A673 (cell line): ENCODE results near the gene BCAR3. TPM values are rescaled to one million over a fixed set of nuclear protein-coding genes. Genes with fewer than 3 reads are reported as not detected.

ENCODE experiments used
- BruUV-seq: library from RNA; stranded (reverse); fragments of 400-500 nt; replicated peaks from 2 replicates; lab custom pipeline; 2021; lab: Mats Ljungman, UMichigan
- CTCF ChIA-PET: fragments of 300-600 bp; sonication (Branson Sonifier 250); formaldehyde crosslinking; loops from one replicate; lab custom pipeline; 2022; ENCODE audit warnings: antibody characterized with exemption; lab: Charles Lee
- POLR2A ChIA-PET: fragments of 300-600 bp; sonication (Branson Sonifier 250); formaldehyde crosslinking; loops from one replicate; lab custom pipeline; 2022; ENCODE audit warnings: antibody characterized with exemption; ENCODE audit not compliant: low non-redundant PET; lab: Charles Lee
- DNase-seq: peaks from one replicate; pipeline ENCODE4 v3.0.0-alpha.2; 2015; ENCODE audit warnings: low spot score
- H3K27ac ChIP-seq: fragments of 200-600 bp; sonication (generic); 2 replicates; pipeline ENCODE4 v1.5.1; 2016; ENCODE audit warnings: mixed run types, low read depth, mild to moderate bottlenecking, mixed read lengths, antibody characterized with exemption, low read length; ENCODE audit not compliant: poor library complexity, severe bottlenecking
- H3K27me3 ChIP-seq: fragments of 200-600 bp; sonication (generic); replicated peaks from 2 replicates; pipeline ENCODE4 v1.6.1; 2017; ENCODE audit warnings: mixed run types, low read depth, mild to moderate bottlenecking, mixed read lengths, antibody characterized with exemption, low read length; ENCODE audit not compliant: insufficient read depth, poor library complexity
- H3K36me3 ChIP-seq: fragments of 200-600 bp; sonication (generic); 2 replicates; pipeline ENCODE4 v1.6.1; 2016; ENCODE audit warnings: mixed run types, mild to moderate bottlenecking, mixed read lengths, antibody characterized with exemption, low read length; ENCODE audit not compliant: insufficient read depth, poor library complexity, severe bottlenecking
- H3K4me1 ChIP-seq: fragments of 200-600 bp; sonication (generic); 2 replicates; pipeline ENCODE4 v1.6.1; 2017; ENCODE audit warnings: mixed run types, mild to moderate bottlenecking, mixed read lengths, antibody characterized with exemption, low read length; ENCODE audit not compliant: insufficient read depth, poor library complexity, severe bottlenecking
- H3K4me3 ChIP-seq: fragments of 200-600 bp; sonication (generic); 2 replicates; pipeline ENCODE4 v1.5.1; 2016; ENCODE audit warnings: low read depth, mixed run types, mild to moderate bottlenecking, mixed read lengths, low read length; ENCODE audit not compliant: poor library complexity, severe bottlenecking
- H3K9me3 ChIP-seq: fragments of 200-600 bp; sonication (generic); 2 replicates; pipeline ENCODE4 v1.6.1; 2016; ENCODE audit warnings: mixed run types, low read depth, mild to moderate bottlenecking, mixed read lengths, antibody characterized with exemption, low read length; ENCODE audit not compliant: poor library complexity, severe bottlenecking
- EZH2 ChIP-seq: fragments of 200-600 bp; sonication (generic); IDR thresholded peaks from 2 replicates; pipeline ENCODE4 v1.6.1; 2017; ENCODE audit warnings: borderline replicate concordance, low read depth, mild to moderate bottlenecking, mixed read lengths, antibody characterized with exemption, low read length; ENCODE audit not compliant: poor library complexity, severe bottlenecking
- intact Hi-C: fragments of 100-400 bp; cut with micrococcal nuclease; formaldehyde crosslinking; loops from one replicate; pipeline ENCODE4 v1.10.0; 2022; ENCODE audit not compliant: unreplicated experiment
- total RNA-seq: library from RNA; stranded (reverse); gene quantifications from 2 replicates; pipeline ENCODE4 v1.2.3, GENCODE V29; 2021
- TF ChIP-seq, protein P1 (sequence below): fragments of 300-800, 200-600 bp; sonication (generic); conservative IDR thresholded peaks from 2 replicates; pipeline ENCODE4 v1.5.1; 2017; ENCODE audit warnings: low read depth, mild to moderate bottlenecking, antibody characterized with exemption, low read length, moderate library complexity, mixed read lengths

BCAR3 gene
- total RNA-seq, 1 experiment from 2014 or later, result 0.90 TPM

DNA sequence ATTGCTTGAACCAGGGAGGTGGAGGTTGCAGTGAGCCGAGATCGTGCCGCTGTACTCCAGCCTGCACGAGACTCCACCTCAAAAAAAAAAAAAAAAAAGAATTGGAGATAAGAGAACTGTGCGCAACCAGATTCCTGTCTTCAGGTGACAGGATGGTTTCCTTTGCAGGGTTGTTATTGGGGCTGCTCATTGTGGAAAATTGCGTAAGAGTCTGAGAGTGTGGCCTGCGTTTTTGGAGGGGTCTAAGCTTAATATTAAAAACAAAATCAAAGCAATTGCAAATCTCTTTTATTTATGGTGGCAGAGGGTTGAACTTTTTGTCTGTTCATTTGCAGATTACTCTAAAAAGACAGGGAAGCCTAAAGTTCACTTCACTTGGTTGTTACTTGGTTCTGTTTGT, 36.0 kb upstream of the BCAR3 start:
- ChIA-PET CTCF (no interaction called here), POLR2A (interaction anchor here (0.7 kb wide), 1 partner anchor 62 kb away, joined by 8 read pairs; no protein-coding TSS in a partner anchor)
- BruUV-seq, result no TSS peak
- H3K4me1 ChIP-seq, result no peaks in the 10 kb centered on the region
- H3K36me3 ChIP-seq, result no peaks in the 10 kb centered on the region
- no peaks in the 10 kb centered on the region for H3K27me3 ChIP-seq
- no peak overlapping the region for H3K27ac ChIP-seq
- no peaks in the 10 kb centered on the region for H3K9me3 ChIP-seq
- H3K4me3 ChIP-seq, result no peak overlapping the region
- intact Hi-C loops, result no loop called here
- TF ChIP-seq, protein P1, sequence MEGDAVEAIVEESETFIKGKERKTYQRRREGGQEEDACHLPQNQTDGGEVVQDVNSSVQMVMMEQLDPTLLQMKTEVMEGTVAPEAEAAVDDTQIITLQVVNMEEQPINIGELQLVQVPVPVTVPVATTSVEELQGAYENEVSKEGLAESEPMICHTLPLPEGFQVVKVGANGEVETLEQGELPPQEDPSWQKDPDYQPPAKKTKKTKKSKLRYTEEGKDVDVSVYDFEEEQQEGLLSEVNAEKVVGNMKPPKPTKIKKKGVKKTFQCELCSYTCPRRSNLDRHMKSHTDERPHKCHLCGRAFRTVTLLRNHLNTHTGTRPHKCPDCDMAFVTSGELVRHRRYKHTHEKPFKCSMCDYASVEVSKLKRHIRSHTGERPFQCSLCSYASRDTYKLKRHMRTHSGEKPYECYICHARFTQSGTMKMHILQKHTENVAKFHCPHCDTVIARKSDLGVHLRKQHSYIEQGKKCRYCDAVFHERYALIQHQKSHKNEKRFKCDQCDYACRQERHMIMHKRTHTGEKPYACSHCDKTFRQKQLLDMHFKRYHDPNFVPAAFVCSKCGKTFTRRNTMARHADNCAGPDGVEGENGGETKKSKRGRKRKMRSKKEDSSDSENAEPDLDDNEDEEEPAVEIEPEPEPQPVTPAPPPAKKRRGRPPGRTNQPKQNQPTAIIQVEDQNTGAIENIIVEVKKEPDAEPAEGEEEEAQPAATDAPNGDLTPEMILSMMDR, result no peak
- TF ChIP-seq EZH2, result no peak
- no peak for DNase-seq

DNA sequence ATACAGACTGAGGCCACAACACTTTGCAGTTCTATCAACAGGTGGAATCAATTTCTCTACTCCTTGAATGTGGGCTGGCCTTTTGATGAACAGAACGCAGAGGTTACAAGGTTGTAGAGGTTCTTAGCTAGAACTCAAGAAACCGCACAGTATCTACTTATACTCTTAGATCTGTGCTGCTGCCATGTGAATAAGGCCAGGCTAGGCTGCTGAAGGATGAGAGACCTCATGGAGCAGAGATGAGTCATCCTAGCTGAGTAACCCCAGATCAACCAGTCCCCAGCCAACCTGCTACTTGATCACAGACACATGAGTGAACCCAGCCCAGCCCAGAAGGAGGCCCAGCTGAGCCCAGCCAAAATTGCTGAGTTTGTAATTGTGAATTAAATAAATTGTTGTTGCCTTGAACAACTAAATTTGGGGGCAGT, 35.3 kb upstream of the BCAR3 start:
- ChIA-PET POLR2A (no interaction called here), CTCF (no interaction called here)
- no peak overlapping the region for H3K4me3 ChIP-seq
- intact Hi-C loops, result no loop called here
- peak; percentile 12 for DNase-seq
- BruUV-seq, result no TSS peak
- H3K27me3 ChIP-seq, result no peaks in the 10 kb centered on the region
- no peaks in the 10 kb centered on the region for H3K36me3 ChIP-seq
- TF ChIP-seq EZH2, result no peak
- TF ChIP-seq, protein P1, result no peak
- H3K4me1 ChIP-seq, result no peaks in the 10 kb centered on the region
- H3K27ac ChIP-seq, result no peak overlapping the region
- no peaks in the 10 kb centered on the region for H3K9me3 ChIP-seq

DNA sequence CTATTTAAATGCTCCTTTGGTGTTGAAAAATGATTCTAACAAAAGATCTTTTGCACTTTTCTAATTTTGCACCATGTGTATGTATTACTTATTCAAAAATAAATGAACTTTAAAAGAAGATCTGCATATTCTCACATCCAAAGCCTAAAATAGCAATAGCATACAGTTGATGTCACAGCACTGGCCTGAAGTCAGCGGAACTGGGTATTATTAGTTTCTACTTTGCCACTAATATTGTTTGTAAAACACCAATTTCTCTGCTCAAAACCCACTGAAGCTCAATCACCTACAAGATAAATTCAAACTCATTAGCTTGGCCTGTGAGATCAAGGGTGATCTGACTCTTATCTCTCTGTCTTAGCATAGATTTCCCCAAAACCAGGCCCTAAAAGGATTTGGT, 34.5 kb upstream of the BCAR3 start:
- Histone ChIP-seq H3K4me1 (no peaks in the 10 kb centered on the region), H3K9me3 (no peaks in the 10 kb centered on the region), H3K27me3 (no peaks in the 10 kb centered on the region), H3K36me3 (no peaks in the 10 kb centered on the region), H3K27ac (no peak overlapping the region), H3K4me3 (no peak overlapping the region)
- intact Hi-C loops, result no loop called here
- POLR2A ChIA-PET, result no interaction called here
- no peak for DNase-seq
- CTCF ChIA-PET, result no interaction called here
- TF ChIP-seq EZH2, result no peak
- TF ChIP-seq, protein P1, result no peak
- BruUV-seq, result no TSS peak
